RCC 7860 (cell line): ENCODE measurements around the gene PAX5.
"Not testable (repeated sequence)": the region's sequence is repeated elsewhere in the genome, so short reads cannot be mapped to it uniquely, and the experiment has no call there.

Experiments used
- DNase-seq: peaks from one replicate; pipeline ENCODE4 v3.0.0-alpha.2; 2015; ENCODE audit warnings: low spot score
- FAIRE-seq: peaks from 2 replicates; lab custom pipeline; 2012; peaks lifted over from hg19 to GRCh38; lab: Jason Lieb, UNC

Gene PAX5

GRCh38 chr9:37033682-37034304 lies at the start of gene PAX5:
PAX5 (minus strand) TSS chr9:37034268; CDS start chr9:37034031, 237 bp downstream.
- FAIRE-seq = no peak
- no peak for DNase-seq

GRCh38 chr9:37083654-37084053 lies 49.6 kb upstream of the PAX5 start:
- no peak for FAIRE-seq
- DNase-seq = no peak

GRCh38 chr9:37082214-37082765 lies 48.2 kb upstream of the PAX5 start:
- no peak for DNase-seq

DNA sequence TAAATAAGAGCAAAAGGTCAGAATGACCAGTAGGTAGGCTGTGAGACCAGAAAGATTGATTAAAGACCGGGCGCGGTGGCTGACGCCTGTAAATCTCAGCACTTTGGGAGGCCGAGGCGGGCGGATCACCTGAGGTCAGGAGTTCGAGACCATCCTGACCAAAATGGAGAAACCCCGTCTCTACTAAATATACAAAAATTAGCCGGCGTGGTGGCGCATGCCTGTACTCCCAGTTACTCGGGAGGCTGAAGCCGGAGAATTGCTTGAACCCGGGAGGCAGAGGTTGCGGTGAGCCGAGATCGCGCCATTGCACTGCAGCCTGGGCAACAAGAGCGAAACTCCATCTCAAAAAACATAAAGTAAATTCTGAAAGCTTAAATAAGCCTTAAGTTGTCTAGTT lies 47.4 kb upstream of the PAX5 start:
- FAIRE-seq = not testable (repeated sequence)

More at GRCh38 chr9:37082214-37082765, 48.2 kb upstream of the PAX5 start:
- no peak for FAIRE-seq

DNA sequence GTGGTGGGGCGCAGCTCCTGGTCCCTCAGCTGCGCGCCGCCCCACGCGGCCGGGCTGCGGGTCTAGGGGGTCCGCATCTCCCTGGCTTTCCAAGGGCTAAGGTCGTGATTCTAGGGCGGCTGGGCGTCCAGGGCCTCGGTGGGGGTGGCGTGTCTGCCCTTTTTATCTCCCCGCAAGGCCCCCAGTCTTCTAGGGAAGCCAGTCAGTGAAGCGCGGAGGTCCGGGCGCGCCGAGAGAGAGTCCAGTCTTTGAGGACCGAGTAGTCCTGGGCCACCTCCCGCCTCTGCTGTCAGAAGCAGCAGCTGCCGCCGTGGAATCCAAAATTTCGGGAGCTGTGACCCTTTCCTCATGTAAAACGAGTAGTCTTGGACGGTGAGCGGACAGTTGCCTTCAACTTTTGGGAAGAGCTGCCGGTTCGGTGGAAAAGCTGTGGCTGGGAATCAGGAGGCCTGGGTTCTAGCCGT lies 46.1 kb upstream of the PAX5 start:
- FAIRE-seq = not testable (repeated sequence)

More for the DNA sequence above, 47.4 kb upstream of the PAX5 start:
- not testable (repeated sequence) for DNase-seq

GRCh38 chr9:37079370-37080164 lies 45.5 kb upstream of the PAX5 start:
- DNase-seq = peak; percentile 87

More for the DNA sequence above, 46.1 kb upstream of the PAX5 start:
- not testable (repeated sequence) for DNase-seq

DNA sequence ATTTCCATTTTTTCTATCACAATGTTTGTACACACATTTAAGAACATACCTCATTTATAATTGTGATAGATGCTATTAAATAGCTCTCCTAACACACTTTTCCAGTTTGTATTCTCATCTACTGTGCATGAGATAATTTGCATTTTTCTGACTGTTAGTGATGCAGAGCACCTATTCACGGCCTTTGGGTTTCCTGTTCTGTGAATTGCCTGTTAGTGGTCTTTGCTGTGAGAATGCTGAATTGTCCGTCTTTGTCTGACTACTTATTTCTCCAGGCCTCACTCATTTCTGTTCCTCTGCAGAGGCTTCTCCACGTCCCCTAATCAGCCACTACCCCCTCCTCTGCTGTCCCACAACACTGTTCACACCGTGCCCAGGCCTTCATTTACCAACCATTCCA lies 40.7 kb upstream of the PAX5 start:
- FAIRE-seq = not testable (repeated sequence)

More at GRCh38 chr9:37079370-37080164, 45.5 kb upstream of the PAX5 start:
- peak; percentile 49 for FAIRE-seq

DNA sequence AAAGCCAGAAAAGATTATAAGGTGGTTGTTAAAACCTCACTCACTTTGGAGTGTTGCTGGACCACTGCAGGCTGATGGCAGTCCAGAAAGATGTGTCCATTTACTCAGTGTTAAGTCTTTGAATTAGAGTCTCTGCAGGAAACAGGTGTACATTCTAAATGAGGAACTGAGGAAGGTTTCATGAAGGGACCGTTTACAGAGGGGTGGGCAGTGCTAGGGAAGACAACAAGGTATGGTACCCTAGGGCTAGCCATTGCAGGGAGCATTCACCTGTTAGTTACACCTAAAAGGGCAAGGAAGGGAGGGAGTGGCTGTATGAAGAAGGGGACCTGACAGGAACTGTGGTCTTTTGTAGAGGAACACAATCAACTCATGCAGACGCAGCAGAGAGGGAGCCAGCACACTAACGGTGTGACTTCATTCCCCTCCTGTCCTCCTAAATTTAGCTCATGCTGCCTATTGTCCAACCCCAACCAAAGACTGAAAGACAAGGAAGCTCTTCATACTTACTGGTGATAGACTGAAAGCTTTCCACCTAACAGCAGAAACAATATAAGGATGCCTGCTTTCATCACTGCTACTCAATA lies 32.2 kb upstream of the PAX5 start:
- no peak for FAIRE-seq

More for the DNA sequence above, 40.7 kb upstream of the PAX5 start:
- not testable (repeated sequence) for DNase-seq

DNA sequence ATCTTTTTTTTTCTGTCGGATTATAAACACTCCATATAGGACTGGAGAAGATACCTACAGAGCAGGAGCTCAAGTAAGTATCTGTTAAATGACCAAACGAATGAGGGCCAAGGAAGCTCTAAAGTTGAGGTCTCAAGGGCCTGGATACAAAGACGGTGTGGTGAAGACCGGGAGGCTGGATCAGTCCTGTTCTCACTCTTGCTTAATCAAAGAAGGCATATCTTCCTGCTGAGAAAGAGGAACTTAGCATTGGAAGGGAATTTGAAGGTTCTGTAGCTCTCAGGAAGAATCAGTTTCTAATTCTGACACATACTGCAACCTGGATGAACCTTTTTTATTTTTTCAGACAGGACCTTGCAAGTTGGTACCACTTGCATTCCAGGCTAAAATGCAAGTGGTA lies 28.3 kb upstream of the PAX5 start:
- no peak for FAIRE-seq
- no peak for DNase-seq

More for the DNA sequence above, 32.2 kb upstream of the PAX5 start:
- no peak for DNase-seq

- FAIRE-seq = no peak
These were observed 27.7 kb upstream of the PAX5 start for GRCh38 chr9:37061768-37062167.

DNA sequence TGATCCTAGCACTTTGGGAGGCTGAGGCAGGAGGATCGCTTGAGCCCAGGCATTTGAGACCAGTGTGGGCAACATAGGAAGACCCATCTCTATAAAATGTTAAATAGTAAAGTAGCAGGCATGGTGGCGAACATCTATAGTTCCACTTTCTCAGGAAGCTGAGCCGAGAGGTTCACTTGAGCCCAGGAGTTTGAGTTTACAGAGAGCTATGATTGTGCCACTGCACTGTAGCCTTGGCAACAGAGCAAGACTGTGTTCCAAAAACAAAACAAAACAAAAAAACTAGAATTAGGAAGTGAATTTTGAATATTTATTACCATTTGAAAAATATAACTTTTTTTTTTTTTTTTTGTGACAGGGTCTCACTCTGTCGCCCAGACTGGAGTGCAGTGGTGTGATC lies 26.8 kb upstream of the PAX5 start:
- FAIRE-seq (no peak), DNase-seq (no peak)

More at GRCh38 chr9:37061768-37062167, 27.7 kb upstream of the PAX5 start:
- DNase-seq = no peak

DNA sequence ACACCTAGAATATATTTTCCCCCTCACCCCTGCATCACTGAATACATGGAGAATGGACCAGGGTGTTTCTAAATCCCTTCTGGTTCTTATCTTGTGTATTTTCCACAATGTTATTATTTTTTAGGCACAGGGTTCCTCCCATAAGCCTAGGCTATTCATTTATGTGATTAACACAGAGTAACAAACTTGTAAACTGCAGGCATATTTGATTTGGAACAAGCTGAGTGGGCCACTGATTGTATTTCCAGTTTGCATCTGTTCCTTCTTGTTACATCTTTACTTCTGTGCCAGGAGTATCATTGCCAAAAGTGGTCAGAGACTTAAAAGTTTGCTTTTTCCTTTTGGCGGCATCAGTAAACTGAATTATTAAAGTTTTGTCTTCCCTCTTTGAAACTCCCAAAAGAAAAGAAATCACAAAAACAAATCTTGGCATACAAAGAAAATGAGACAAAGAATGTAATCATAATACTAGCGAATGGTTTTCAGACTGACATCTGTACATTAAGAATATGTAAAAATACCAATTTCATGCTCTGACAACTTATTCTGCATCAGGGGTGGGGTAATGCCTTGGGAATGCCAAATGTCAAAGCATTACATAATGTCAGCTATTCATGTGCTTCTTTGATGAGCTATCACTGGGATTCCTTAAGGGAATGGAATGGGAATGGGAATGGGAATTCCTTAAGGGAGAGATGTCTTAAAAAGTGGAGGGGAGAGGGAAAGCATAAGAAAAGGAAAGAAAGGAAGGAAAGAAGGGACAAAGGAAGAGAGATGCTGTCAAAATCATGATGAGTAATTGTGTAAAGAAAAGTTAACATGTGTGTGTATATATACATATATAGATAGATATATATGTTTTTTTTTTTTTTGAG lies 22.2 kb upstream of the PAX5 start:
- no peak for DNase-seq
- FAIRE-seq = no peak

DNA sequence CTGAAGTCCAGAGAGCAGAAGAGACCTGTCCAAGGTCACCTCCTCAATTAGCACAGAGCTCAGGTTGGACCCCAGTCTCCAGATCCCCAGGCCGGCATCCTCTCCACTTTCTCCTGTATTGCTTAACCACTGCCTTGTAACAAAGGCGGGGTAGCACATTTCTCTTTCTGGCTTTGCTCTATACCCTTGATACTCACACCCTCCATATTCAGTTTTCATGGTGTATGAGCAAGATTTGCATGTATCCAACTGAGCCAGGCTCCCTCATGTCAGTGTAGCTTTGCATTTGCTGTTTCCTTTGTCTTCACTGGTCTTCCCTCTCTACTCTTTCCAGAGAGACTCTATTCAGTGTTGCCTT lies 20.3 kb upstream of the PAX5 start:
- DNase-seq, FAIRE-seq: not testable (repeated sequence)

DNA sequence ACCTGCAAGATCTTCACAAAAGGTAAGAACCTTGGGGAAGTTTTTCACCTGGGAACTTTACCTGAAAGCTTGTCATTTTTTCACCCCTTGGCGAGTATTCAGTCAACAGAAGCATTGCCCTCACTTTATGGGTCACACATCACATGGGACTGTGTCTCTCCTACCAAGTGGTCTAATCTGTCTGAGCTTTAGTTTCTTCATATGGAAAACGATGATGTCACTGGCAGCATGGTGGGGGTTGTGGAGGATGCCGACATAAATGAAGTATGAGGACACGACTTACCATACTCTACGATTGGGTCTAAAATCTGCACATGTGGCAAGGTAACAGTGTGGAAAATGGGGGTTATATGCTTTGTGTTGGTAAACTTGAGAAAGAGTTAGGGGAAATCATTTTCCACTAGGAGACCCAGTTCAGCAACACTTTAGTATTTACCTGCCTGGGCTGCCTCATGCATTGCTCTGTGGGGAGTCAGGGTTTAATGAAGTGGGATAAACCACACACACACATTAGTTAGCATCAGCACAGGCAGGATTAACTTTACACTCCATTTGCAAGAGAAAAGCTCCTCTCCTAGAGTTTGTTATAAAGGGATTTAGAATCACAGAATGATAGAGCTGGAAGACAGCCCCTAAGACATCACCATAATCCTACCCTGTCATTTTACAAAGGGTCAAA lies 19.8 kb upstream of the PAX5 start:
- no peak for DNase-seq
- FAIRE-seq = no peak

- FAIRE-seq (no peak), DNase-seq (no peak)
These were observed 12.6 kb upstream of the PAX5 start for GRCh38 chr9:37046683-37047082.

DNA sequence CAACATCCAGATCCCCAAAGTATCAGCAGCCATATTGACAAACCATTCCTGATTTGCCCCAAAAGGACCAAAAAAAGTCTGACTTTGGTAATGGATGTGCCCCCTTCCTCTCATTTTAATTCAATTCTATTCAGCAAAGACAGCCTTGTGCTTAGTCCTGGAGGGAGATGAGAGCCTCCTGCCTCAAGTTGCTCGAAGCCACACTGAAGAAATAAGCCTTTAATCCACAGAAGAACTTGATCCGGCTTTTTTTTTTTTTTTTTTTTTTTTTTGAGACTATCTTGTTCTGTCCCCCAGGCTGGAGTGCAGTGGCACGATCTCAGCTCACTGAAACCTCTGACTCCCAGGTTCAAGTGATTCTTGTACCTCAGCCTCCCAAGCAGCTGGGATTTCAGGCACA lies 8.4 kb upstream of the PAX5 start:
- no peak for DNase-seq
- FAIRE-seq = no peak

DNA sequence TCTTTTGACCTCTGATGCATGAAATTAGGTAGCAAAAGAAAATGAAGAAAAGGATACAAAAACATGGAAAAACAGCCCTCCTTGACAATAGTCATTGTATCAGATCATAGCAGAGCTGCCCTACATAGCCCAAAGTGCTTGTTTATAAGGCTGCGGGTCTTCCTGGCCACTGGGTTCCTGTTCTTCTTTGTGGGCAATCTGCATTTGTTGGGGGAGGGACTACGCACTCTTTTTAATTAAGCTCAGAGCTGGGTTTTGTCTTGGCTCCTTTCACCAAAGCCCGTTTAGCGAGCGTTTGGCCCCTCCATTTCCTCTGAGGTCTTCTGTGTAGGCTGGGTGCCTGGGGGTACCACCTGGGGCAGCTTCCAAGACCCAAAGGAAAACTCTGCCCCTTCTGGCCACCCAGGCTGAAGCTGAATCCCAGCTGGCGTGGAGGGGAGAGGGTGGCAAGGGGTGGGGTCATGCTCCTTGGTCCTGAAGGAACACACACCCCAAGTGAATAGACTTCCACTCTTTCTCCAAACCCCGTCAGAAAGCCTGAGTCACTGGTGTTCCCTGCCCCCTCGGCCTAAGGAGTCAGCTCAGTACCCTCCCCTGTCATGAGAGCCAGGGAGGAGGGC lies 6.5 kb upstream of the PAX5 start:
- DNase-seq (no peak), FAIRE-seq (no peak)

- no peak for DNase-seq
- no peak for FAIRE-seq
These were observed 4.9 kb upstream of the PAX5 start for GRCh38 chr9:37038943-37039464.

GRCh38 chr9:37038302-37038942 lies 4.4 kb upstream of the PAX5 start:
- no peak for DNase-seq

More at GRCh38 chr9:37038302-37038942, 4.4 kb upstream of the PAX5 start:
- FAIRE-seq = no peak
